HEK293 (cell line): ENCODE results near the gene CNTNAP1.

Experiments
- CTCF ChIA-PET: fragments of 350-600 bp; formaldehyde crosslinking; extraction: SDS; loops from one replicate; lab custom pipeline; 2021; ENCODE audit warnings: antibody characterized with exemption; lab: Yijun Ruan, JAX
- POLR2A ChIA-PET: fragments of 300-600 bp; formaldehyde crosslinking; extraction: SDS; loops from one replicate; lab custom pipeline; 2020; ENCODE audit warnings: antibody characterized with exemption, inconsistent platforms; lab: Yijun Ruan, JAX
- H3K27ac ChIP-seq: fragments of 200-500 bp; sonication (Bioruptor generic); 2 replicates; pipeline ENCODE4 v1.5.1; 2014; ENCODE audit warnings: low read depth, low read length, control low read depth, inconsistent platforms; ENCODE audit errors: extremely low read depth
- H3K36me3 ChIP-seq, 2 experiments: fragments of 200-500 bp in 1 of 2; sonication (Bioruptor generic) in 1 of 2; 1 replicate in 1 of 2; 2 replicates in 1 of 2; pipeline ENCODE4 v1.5.1; 2014 to 2017; ENCODE audit warnings: inconsistent platforms in 2 of 2, low read length in 2 of 2; ENCODE audit not compliant: control insufficient read depth in 2 of 2, insufficient read depth in 1 of 2
- H3K4me1 ChIP-seq: fragments of 200-500 bp; sonication (Bioruptor generic); 2 replicates; pipeline ENCODE4 v1.5.1; 2014; ENCODE audit warnings: mild to moderate bottlenecking, low read length, inconsistent platforms; ENCODE audit not compliant: control insufficient read depth, insufficient read depth
- H3K4me3 ChIP-seq: 2 replicates; pipeline ENCODE4 v1.5.1; 2011; ENCODE audit warnings: low read depth, mild to moderate bottlenecking, control low read depth, low read length, moderate library complexity
- H3K9me3 ChIP-seq: fragments of 200-500 bp; sonication (Bioruptor generic); 2 replicates; pipeline ENCODE4 v1.5.1; 2014; ENCODE audit warnings: low read depth, low read length, inconsistent platforms; ENCODE audit not compliant: control insufficient read depth, insufficient read depth
- GLIS2 ChIP-seq: fragments of 450-650 bp; formaldehyde crosslinking; IDR thresholded peaks from 2 replicates; pipeline ENCODE4 v1.5.1; 2016; ENCODE audit warnings: missing biosample characterization, missing genetic modification characterization
- HIC1 ChIP-seq: fragments of 450-650 bp; formaldehyde crosslinking; IDR thresholded peaks from 2 replicates; pipeline ENCODE4 v1.5.1; 2016; ENCODE audit warnings: missing biosample characterization, missing genetic modification characterization
- HOXA7 ChIP-seq: sonication (generic); formaldehyde crosslinking; IDR thresholded peaks from 2 replicates; pipeline ENCODE4 v1.8.1; 2022; ENCODE audit warnings: missing genetic modification reagents, borderline replicate concordance
- HOXD13 ChIP-seq: sonication (generic); formaldehyde crosslinking; IDR thresholded peaks from 2 replicates; pipeline ENCODE4 v1.8.0; 2022; ENCODE audit warnings: missing genetic modification reagents, borderline replicate concordance
- IKZF3 ChIP-seq: fragments of 450-650 bp; IDR thresholded peaks from 2 replicates; pipeline ENCODE4 v1.5.0; 2018; ENCODE audit warnings: missing biosample characterization, mild to moderate bottlenecking, missing genetic modification characterization, moderate library complexity
- KLF10 ChIP-seq: fragments of 450-650 bp; IDR thresholded peaks from 2 replicates; pipeline ENCODE4 v1.5.1; 2018; ENCODE audit warnings: missing biosample characterization, mild to moderate bottlenecking, missing genetic modification characterization
- KLF8 ChIP-seq: fragments of 450-650 bp; formaldehyde crosslinking; IDR thresholded peaks from 2 replicates; pipeline ENCODE4 v1.5.1; 2016; ENCODE audit warnings: missing biosample characterization, missing genetic modification characterization
- KLF9 ChIP-seq: fragments of 450-650 bp; formaldehyde crosslinking; IDR thresholded peaks from 2 replicates; pipeline ENCODE4 v1.5.1; 2016; ENCODE audit warnings: missing biosample characterization, missing genetic modification characterization, low read depth
- MEIS1 ChIP-seq: sonication (generic); formaldehyde crosslinking; IDR thresholded peaks from 2 replicates; pipeline ENCODE4 v1.8.1; 2022; ENCODE audit warnings: missing genetic modification reagents, mild to moderate bottlenecking, borderline replicate concordance
- OSR2 ChIP-seq: fragments of 450-650 bp; formaldehyde crosslinking; IDR thresholded peaks from 2 replicates; pipeline ENCODE4 v1.5.1; 2016; ENCODE audit warnings: missing biosample characterization, missing genetic modification characterization
- OVOL3 ChIP-seq: fragments of 450-650 bp; formaldehyde crosslinking; IDR thresholded peaks from 2 replicates; pipeline ENCODE4 v1.5.1; 2016; ENCODE audit warnings: missing biosample characterization, missing genetic modification characterization
- SP2 ChIP-seq: fragments of 450-650 bp; formaldehyde crosslinking; IDR thresholded peaks from 2 replicates; pipeline ENCODE4 v1.5.1; 2016; ENCODE audit warnings: missing biosample characterization, missing genetic modification characterization
- SP3 ChIP-seq: fragments of 450-650 bp; formaldehyde crosslinking; IDR thresholded peaks from 2 replicates; pipeline ENCODE4 v1.5.1; 2016; ENCODE audit warnings: missing biosample characterization, missing genetic modification characterization
- ZBTB20 ChIP-seq: fragments of 450-650 bp; formaldehyde crosslinking; IDR thresholded peaks from 2 replicates; pipeline ENCODE4 v1.5.1; 2016; ENCODE audit warnings: missing biosample characterization, missing genetic modification characterization
- ZBTB48 ChIP-seq: fragments of 450-650 bp; formaldehyde crosslinking; IDR thresholded peaks from 2 replicates; pipeline ENCODE4 v1.5.1; 2016; ENCODE audit warnings: missing biosample characterization, missing genetic modification characterization
- ZBTB8A ChIP-seq: fragments of 450-650 bp; formaldehyde crosslinking; IDR thresholded peaks from 2 replicates; pipeline ENCODE4 v1.5.1; 2016; ENCODE audit warnings: missing biosample characterization, missing genetic modification characterization
- ZEB2 ChIP-seq: fragments of 450-650 bp; formaldehyde crosslinking; IDR thresholded peaks from 2 replicates; pipeline ENCODE4 v1.5.1; 2016; ENCODE audit warnings: missing biosample characterization, missing genetic modification characterization
- ZNF114 ChIP-seq: fragments of 450-650 bp; formaldehyde crosslinking; IDR thresholded peaks from 2 replicates; pipeline ENCODE4 v1.5.0; 2017; ENCODE audit warnings: missing biosample characterization, missing genetic modification characterization
- ZNF121 ChIP-seq: fragments of 450-650 bp; formaldehyde crosslinking; IDR thresholded peaks from 2 replicates; pipeline ENCODE4 v1.5.1; 2016; ENCODE audit warnings: missing biosample characterization, missing genetic modification characterization
- ZNF223 ChIP-seq: fragments of 450-650 bp; formaldehyde crosslinking; IDR thresholded peaks from 2 replicates; pipeline ENCODE4 v1.5.1; 2016; ENCODE audit warnings: missing biosample characterization, missing genetic modification characterization
- ZNF239 ChIP-seq: fragments of 450-650 bp; formaldehyde crosslinking; IDR thresholded peaks from 2 replicates; pipeline ENCODE4 v1.5.1; 2016; ENCODE audit warnings: missing biosample characterization, missing genetic modification characterization
- ZNF324 ChIP-seq: fragments of 450-650 bp; formaldehyde crosslinking; IDR thresholded peaks from 2 replicates; pipeline ENCODE4 v1.5.1; 2016; ENCODE audit warnings: missing biosample characterization, missing genetic modification characterization
- ZNF341 ChIP-seq: fragments of 450-650 bp; formaldehyde crosslinking; IDR thresholded peaks from 2 replicates; pipeline ENCODE4; 2016; ENCODE audit warnings: low read depth, missing biosample characterization, missing genetic modification characterization
- ZNF398 ChIP-seq: fragments of 450-650 bp; formaldehyde crosslinking; IDR thresholded peaks from 2 replicates; pipeline ENCODE4 v1.5.1; 2017; ENCODE audit warnings: missing biosample characterization, missing genetic modification characterization
- ZNF561 ChIP-seq: fragments of 450-650 bp; IDR thresholded peaks from 2 replicates; pipeline ENCODE4 v1.5.1; 2018; ENCODE audit warnings: missing biosample characterization, missing genetic modification characterization, borderline replicate concordance
- ZNF645 ChIP-seq: fragments of 450-650 bp; formaldehyde crosslinking; IDR thresholded peaks from 2 replicates; pipeline ENCODE4; 2016; ENCODE audit warnings: missing biosample characterization, missing genetic modification characterization
- ZNF660 ChIP-seq: fragments of 450-650 bp; IDR thresholded peaks from 2 replicates; pipeline ENCODE4 v1.5.1; 2018; ENCODE audit warnings: missing biosample characterization, mild to moderate bottlenecking, missing genetic modification characterization
- ZNF704 ChIP-seq: fragments of 450-650 bp; formaldehyde crosslinking; IDR thresholded peaks from 2 replicates; pipeline ENCODE4 v1.5.1; 2016; ENCODE audit warnings: missing biosample characterization, missing genetic modification characterization
- ZSCAN18 ChIP-seq: fragments of 450-650 bp; formaldehyde crosslinking; IDR thresholded peaks from 2 replicates; pipeline ENCODE4 v1.5.1; 2016; ENCODE audit warnings: missing biosample characterization, missing genetic modification characterization

The CNTNAP1 gene

GRCh38 chr17:42677012-42677857, 5.1 kb upstream of the CNTNAP1 start (continued):
- TF ChIP-seq ZNF645 (tag by site-specific recombination) (0 out of 2 replicates have a peak, but pooled peaks have one; percentile 34), ZNF223 (tag by site-specific recombination) (no peak), SP3 (tag by site-specific recombination) (peak; percentile 90), ZNF114 (no peak), KLF9 (tag by site-specific recombination) (no peak), ZBTB20 (tag by site-specific recombination) (no peak), OSR2 (tag by site-specific recombination) (peak; percentile 48; the same call in 1 of the 2 replicates), ZNF239 (tag by site-specific recombination) (no peak), ZNF121 (tag by site-specific recombination) (peak; percentile 99), SP2 (tag by site-specific recombination) (peak; percentile 96), HOXA7 (CRISPR knock-in tag) (no peak), HIC1 (tag by site-specific recombination) (no peak), ZSCAN18 (no peak), MEIS1 (no peak), KLF8 (tag by site-specific recombination) (peak; percentile 91), KLF10 (tag by site-specific recombination) (peak; percentile 65), HOXD13 (CRISPR knock-in tag) (no peak), ZNF324 (no peak)

GRCh38 chr17:42677921-42678781, 4.2 kb upstream of the CNTNAP1 start:
- Histone ChIP-seq H3K9me3 (no peaks in the 10 kb centered on the region), H3K4me3 (peak overlapping the region; percentile 61), H3K4me1 (peaks cover 23% of the 10 kb centered on the region), H3K27ac (peak overlapping the region; percentile 90), H3K36me3 (peaks cover 0 to 7% of the 10 kb centered on the region in 2 experiments; a peak in 1 of 3 replicates)
- ChIA-PET CTCF (interaction anchor here (0.6 to 3.3 kb wide), 13 partner anchors 10 to 289 kb away, joined by 3 to 53 read pairs (median 4); partner anchors contain the start of genes PSMC3IP, RAMP2, RETREG3 and TUBG1), POLR2A (interaction anchor here (0.6 to 6.1 kb wide), 10 partner anchors 10 to 142 kb away, joined by 3 to 56 read pairs (median 8); partner anchors contain the start of genes NAGLU, PSMC3IP, RETREG3 and TUBG1)
- TF ChIP-seq OVOL3 (tag by site-specific recombination) (0 out of 2 replicates have a peak, but pooled peaks have one; percentile 26), ZNF341 (tag by site-specific recombination) (peak; percentile 83), ZEB2 (tag by site-specific recombination) (no peak), ZBTB8A (tag by site-specific recombination) (peak; percentile 63), ZBTB48 (tag by site-specific recombination) (peak; percentile 62), ZNF561 (tag by site-specific recombination) (peak; percentile 34; the same call in 1 of the 2 replicates), ZNF660 (tag by site-specific recombination) (peak; percentile 72; the same call in 1 of the 2 replicates), ZNF704 (tag by site-specific recombination) (no peak), GLIS2 (tag by site-specific recombination) (peak; percentile 96), ZNF398 (tag by site-specific recombination) (peak; percentile 90), IKZF3 (tag by site-specific recombination) (peak; percentile 98)
